Brain microvascular endothelial cell (primary cell): ENCODE measurements around the gene PDZRN4.
A peak's percentile ranks its signal among the peaks of the same experiment; 100 is the strongest.
"Not testable (repeated sequence)": the region's sequence is repeated elsewhere in the genome, so short reads cannot be mapped to it uniquely, and the experiment has no call there.

Experiments
- DNase-seq: peaks from one replicate; pipeline ENCODE4 v3.0.0-alpha.2; 2020
- H3K27ac ChIP-seq: fragments of 250-450 bp; sonication (Bioruptor Pico); 2 replicates; pipeline ENCODE4 v1.5.1; 2020; ENCODE audit warnings: mild to moderate bottlenecking, moderate library complexity
- H3K27me3 ChIP-seq: fragments of 250-450 bp; sonication (Bioruptor Pico); replicated peaks from 2 replicates; pipeline ENCODE4 v1.5.1; 2020; ENCODE audit warnings: mild to moderate bottlenecking
- H3K36me3 ChIP-seq: fragments of 250-450 bp; sonication (Bioruptor Pico); replicated peaks from 2 replicates; pipeline ENCODE4 v1.5.1; 2020; ENCODE audit warnings: mild to moderate bottlenecking
- H3K4me3 ChIP-seq: 2 replicates; pipeline ENCODE4 v1.5.1; 2011; ENCODE audit warnings: low read depth, mild to moderate bottlenecking, control low read depth, low read length, moderate library complexity
- in situ Hi-C: cut with HindIII; loops from 2 replicates; pipeline ENCODE4 v1.10.0; 2017; ENCODE audit warnings: low sequenced_read_pairs, low pct_ligation_motif_present
- TF ChIP-seq, protein P1 (sequence below): IDR thresholded peaks from 2 replicates; pipeline ENCODE4 v1.5.1; 2011; ENCODE audit warnings: low read depth, mild to moderate bottlenecking, moderate library complexity, low read length, control low read depth, inconsistent platforms; ENCODE audit errors: missing control alignments

Gene PDZRN4

DNA sequence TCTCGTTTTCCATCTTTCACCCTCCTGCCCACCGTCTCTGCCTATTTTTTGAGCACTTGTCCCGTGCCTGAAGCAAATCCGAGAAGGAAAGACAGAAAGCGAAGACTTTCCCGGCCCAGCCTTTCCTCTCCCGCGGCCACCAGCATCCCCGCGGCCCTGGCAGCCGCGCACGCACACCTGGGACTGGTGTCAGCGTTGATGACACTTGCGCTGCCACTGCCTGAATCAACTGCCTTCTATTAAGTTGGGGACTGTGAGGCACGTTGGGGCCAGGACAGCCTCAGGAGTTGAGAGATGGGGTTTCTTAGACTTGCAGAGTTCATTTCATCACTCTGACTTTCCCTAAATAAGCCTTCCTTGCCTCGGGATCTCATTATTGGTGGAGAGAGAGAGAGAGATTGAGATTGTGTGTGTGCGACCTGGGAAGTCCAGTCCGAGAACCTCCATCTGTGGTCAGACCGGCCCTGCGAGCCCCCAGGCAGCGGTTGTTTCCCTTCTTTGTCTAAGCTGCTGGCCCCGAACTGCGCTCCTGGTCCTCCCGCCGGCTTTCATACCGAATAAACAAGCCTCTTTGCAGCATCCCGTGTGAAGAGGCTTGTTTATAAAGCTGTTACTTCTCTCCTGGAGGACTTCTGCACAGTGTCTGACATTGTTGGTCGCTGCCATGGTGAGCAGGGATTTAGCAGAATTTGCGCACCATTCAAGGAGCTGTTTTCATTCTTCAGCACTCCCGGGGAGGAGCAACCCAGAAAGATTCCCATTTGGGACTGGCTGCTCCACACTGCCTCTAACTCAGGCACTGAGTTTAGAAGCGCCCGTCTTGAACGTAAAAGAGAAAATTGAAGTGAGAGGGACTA lies 1.5 kb downstream of the PDZRN4 start:
- Histone ChIP-seq H3K27ac (no peak overlapping the region), H3K27me3 (peaks cover 30% of the 10 kb centered on the region), H3K36me3 (no peaks in the 10 kb centered on the region), H3K4me3 (no peak overlapping the region)
- no peak for DNase-seq
- TF ChIP-seq, protein P1, sequence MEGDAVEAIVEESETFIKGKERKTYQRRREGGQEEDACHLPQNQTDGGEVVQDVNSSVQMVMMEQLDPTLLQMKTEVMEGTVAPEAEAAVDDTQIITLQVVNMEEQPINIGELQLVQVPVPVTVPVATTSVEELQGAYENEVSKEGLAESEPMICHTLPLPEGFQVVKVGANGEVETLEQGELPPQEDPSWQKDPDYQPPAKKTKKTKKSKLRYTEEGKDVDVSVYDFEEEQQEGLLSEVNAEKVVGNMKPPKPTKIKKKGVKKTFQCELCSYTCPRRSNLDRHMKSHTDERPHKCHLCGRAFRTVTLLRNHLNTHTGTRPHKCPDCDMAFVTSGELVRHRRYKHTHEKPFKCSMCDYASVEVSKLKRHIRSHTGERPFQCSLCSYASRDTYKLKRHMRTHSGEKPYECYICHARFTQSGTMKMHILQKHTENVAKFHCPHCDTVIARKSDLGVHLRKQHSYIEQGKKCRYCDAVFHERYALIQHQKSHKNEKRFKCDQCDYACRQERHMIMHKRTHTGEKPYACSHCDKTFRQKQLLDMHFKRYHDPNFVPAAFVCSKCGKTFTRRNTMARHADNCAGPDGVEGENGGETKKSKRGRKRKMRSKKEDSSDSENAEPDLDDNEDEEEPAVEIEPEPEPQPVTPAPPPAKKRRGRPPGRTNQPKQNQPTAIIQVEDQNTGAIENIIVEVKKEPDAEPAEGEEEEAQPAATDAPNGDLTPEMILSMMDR = no peak
- in situ Hi-C loops = no loop called here

DNA sequence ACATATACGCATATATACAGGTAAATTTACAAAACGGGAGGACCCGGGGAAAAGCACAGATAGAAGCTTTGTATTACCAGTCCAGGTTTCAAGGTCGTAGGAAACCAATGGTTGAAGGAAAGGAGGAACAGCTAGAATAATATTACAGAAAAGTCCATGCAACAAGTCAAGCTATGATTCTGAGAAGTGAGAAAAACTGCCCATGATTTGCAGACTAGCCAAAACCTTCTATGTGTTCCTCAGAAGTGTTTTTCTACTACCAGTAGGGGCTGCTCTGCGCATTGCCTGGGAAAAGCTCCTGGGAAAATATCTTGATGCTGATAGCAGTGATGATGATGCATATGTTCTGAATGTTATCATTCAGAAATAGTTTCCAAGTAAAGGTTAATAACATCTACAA lies 2.2 kb downstream of the PDZRN4 start:
- Histone ChIP-seq H3K27me3 (peaks cover 30% of the 10 kb centered on the region), H3K27ac (no peak overlapping the region), H3K36me3 (no peaks in the 10 kb centered on the region), H3K4me3 (no peak overlapping the region)
- peak; percentile 34 for DNase-seq
- TF ChIP-seq, protein P1 = peak; percentile 74
- in situ Hi-C loops = no loop called here

DNA sequence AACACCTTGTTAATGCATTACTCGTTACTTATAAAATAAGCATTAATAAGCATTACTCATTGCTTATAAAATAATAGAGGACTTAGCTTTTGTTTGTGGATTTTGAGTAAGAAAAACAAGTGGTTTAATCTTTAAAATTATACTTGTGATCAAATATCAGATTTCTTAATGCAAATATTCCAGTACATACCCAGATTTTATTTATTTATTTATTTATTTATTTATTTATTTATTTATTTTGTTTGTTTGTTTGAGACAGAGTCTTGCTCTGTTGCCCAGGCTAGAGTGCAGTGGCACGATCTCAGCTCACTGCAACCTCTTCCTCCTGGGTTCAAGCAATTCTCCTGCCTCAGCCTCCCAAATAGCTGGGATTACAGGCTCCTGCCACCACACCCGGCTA lies 3.4 kb downstream of the PDZRN4 start:
- in situ Hi-C loops, DNase-seq, H3K36me3 ChIP-seq, H3K27ac ChIP-seq, H3K4me3 ChIP-seq: not testable (repeated sequence)
- H3K27me3 ChIP-seq = peaks cover 30% of the 10 kb centered on the region

DNA sequence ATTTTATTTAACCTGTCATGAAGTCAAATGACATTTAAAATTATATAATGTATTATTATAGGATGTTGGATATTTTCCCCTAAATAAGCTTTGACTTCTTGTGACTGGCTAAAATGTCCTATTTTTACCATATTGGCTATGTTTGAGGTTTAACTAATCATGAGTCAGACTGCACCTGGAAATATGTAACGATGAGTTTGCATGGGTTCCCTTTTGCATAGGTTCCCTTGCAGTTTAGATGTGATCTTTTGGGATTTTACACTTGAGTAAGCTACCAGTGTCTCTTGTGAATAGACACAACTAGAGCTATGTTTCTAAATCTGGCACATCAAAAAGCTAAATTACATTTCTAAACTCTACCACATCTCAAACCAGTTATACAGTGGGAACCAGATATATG lies 5.2 kb downstream of the PDZRN4 start:
- DNase-seq = no peak
- no peak overlapping the region for H3K27ac ChIP-seq
- peaks cover 18% of the 10 kb centered on the region for H3K27me3 ChIP-seq
- in situ Hi-C loops = no loop called here
- TF ChIP-seq, protein P1 = no peak
- H3K36me3 ChIP-seq = no peaks in the 10 kb centered on the region
- no peak overlapping the region for H3K4me3 ChIP-seq

DNA sequence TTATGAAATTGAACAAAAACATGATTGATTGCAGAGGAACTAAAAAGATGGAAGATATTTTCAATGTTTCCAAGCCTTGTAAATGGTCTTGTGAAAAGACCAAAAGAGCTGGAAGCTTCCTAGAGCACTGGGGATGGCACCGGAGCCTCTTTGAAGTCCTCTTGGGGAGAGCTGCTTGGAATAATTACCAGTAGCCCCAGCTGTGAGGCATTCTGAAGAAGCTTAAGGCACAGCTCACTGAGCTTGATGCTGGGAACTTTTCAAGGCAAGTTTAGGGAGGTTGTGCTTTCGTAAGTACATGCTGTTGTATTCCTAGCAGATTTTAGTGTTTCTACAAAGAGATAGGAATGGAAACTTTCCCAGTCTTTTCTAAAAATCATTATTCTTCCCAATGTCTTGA lies 13.9 kb downstream of the PDZRN4 start:
- TF ChIP-seq, protein P1 = no peak
- in situ Hi-C loops = no loop called here
- no peak for DNase-seq

DNA sequence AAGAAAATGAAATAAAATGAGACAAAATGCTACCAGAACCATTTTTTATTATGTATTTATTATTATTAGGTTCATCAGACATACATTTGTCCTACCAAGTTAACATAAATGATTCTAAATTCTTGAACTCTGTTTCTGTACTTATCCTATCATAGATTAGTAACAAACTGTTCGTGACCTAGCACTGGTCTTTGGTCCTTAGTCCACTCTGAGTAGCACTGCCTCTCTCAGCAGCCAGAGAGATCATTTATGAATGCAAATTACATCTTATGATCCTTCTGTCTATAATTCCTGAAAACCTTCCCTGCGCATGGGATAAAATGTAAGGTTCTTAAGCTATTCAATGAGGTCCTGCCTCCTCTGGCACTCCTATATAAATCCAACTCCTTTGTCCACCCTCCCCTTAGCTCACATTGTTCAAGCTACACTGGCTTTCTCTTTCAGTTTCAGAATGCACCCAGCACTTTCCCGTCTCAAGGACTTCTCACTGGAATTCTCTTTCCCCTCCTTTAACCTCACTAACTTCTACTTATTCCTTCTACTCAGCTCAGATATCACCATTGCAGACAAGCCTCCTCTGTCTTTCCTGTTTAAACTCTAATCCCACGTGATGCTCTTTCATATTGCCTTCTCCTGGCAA lies 17.1 kb downstream of the PDZRN4 start:
- DNase-seq = no peak
- Histone ChIP-seq H3K4me3 (no peak overlapping the region), H3K36me3 (no peaks in the 10 kb centered on the region), H3K27ac (no peak overlapping the region), H3K27me3 (no peaks in the 10 kb centered on the region)
- in situ Hi-C loops = no loop called here
- TF ChIP-seq, protein P1 = no peak

More for the DNA sequence above, 13.9 kb downstream of the PDZRN4 start:
- Histone ChIP-seq H3K27ac (no peak overlapping the region), H3K4me3 (no peak overlapping the region), H3K27me3 (no peaks in the 10 kb centered on the region), H3K36me3 (no peaks in the 10 kb centered on the region)
